H1 (cell line): Measurements from ENCODE around the gene DPF3.

Experiments
- CEBPB ChIP-seq: IDR thresholded peaks from 2 replicates; pipeline ENCODE4 v1.6.1; 2012; ENCODE audit warnings: low read depth, low read length
- CTCF ChIP-seq, 3 experiments: IDR thresholded peaks; 1 replicate in 2 of 3; 2 replicates in 1 of 3; pipeline versions ENCODE4 v1.5.1 to v1.6.1; 2011; ENCODE audit warnings: low read length in 3 of 3, mild to moderate bottlenecking in 3 of 3, inconsistent platforms in 2 of 3, low read depth in 1 of 3, moderate library complexity in 1 of 3; ENCODE audit not compliant: insufficient read depth in 1 of 3; ENCODE audit errors: control extremely low read depth in 1 of 3
- POLR2A ChIP-seq, 2 experiments: IDR thresholded peaks; 1 replicate in 1 of 2; 2 replicates in 1 of 2; pipeline ENCODE4 v1.6.1; 2011; ENCODE audit warnings: low read depth in 2 of 2, low read length in 2 of 2, mild to moderate bottlenecking in 2 of 2; ENCODE audit errors: control extremely low read depth in 1 of 2
- TAF1 ChIP-seq: IDR thresholded peaks from 2 replicates; pipeline ENCODE4 v1.6.1; 2011; ENCODE audit warnings: mild to moderate bottlenecking, low read depth, low read length
- TCF12 ChIP-seq: IDR thresholded peaks from 2 replicates; pipeline ENCODE4 v1.6.1; 2011; ENCODE audit warnings: low read depth, mild to moderate bottlenecking, low read length
- TEAD4 ChIP-seq: IDR thresholded peaks from 2 replicates; pipeline ENCODE4 v1.6.1; 2012; ENCODE audit warnings: low read depth, low read length, inconsistent platforms, mixed read lengths
- TF ChIP-seq, protein P1 (sequence below): IDR thresholded peaks from 2 replicates; pipeline ENCODE4 v1.6.1; 2012; ENCODE audit warnings: low read length, inconsistent platforms

DNA sequence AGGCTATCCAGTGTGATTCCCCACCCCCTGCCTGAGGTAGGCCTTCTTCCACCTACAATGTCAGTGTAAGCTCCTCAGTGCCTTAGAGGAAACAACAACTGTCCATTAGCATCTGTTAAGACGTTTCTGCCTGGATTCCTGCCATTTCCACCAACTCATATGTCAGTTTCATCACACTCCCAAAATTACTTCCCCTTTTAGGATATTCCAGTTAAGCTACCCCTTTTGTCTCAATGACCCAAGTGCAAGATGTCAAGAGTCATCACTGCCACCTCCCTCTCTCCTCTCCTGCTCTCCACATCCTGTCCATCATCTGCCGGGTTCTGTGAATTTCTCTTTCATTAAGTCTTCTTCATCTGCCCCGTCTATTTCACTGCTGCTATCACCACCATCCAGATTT is 189.4 kb downstream of the DPF3 start:
- TF ChIP-seq, protein P1, sequence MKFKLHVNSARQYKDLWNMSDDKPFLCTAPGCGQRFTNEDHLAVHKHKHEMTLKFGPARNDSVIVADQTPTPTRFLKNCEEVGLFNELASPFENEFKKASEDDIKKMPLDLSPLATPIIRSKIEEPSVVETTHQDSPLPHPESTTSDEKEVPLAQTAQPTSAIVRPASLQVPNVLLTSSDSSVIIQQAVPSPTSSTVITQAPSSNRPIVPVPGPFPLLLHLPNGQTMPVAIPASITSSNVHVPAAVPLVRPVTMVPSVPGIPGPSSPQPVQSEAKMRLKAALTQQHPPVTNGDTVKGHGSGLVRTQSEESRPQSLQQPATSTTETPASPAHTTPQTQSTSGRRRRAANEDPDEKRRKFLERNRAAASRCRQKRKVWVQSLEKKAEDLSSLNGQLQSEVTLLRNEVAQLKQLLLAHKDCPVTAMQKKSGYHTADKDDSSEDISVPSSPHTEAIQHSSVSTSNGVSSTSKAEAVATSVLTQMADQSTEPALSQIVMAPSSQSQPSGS: no peak
- TF ChIP-seq CTCF (IDR thresholded peaks at IDR 0.05; ENCODE audit: control extremely low read depth in 1 of 3, insufficient read depth in 1 of 3, low read depth in 1 of 3, low read length in 3 of 3): no peak
- TF ChIP-seq TEAD4: no peak
- TF ChIP-seq TAF1: no peak
- no peak for TF ChIP-seq CEBPB
- TF ChIP-seq TCF12: no peak
- no peak for TF ChIP-seq POLR2A (IDR thresholded peaks at IDR 0.05; ENCODE audit: control extremely low read depth in 1 of 2, low read depth in 2 of 2, low read length in 2 of 2)
